Inflammatory macrophage treated with lipopolysaccharide for 1 hour (primary cell): ENCODE results near the gene EHHADH.

Experiments
- DNase-seq, 2 donors: peaks; one replicate each; pipeline ENCODE4 v3.0.0-alpha.2; 2020 to 2022

EHHADH gene

GRCh38 chr3:185188816-185189215, 65.0 kb downstream of the EHHADH start:
- no peak for DNase-seq

GRCh38 chr3:185187391-185187790, 66.5 kb downstream of the EHHADH start:
- DNase-seq, result no peak

GRCh38 chr3:185176750-185177359, 77.0 kb downstream of the EHHADH start:
- peak in 1 of 2 donors; percentile 73 for DNase-seq

GRCh38 chr3:185175370-185175987, 78.4 kb downstream of the EHHADH start:
- peak; percentile 33 to 54 for DNase-seq

GRCh38 chr3:185172086-185173049, 81.5 kb downstream of the EHHADH start:
- DNase-seq, result no peak

- DNase-seq, result no peak
Observed at GRCh38 chr3:185164428-185165217, 89.2 kb downstream of the EHHADH start.

GRCh38 chr3:185162634-185163033, 91.2 kb downstream of the EHHADH start:
- DNase-seq, result no peak

GRCh38 chr3:185161761-185162160, 92.1 kb downstream of the EHHADH start:
- DNase-seq, result no peak

GRCh38 chr3:185157347-185157746, 96.5 kb downstream of the EHHADH start:
- no peak for DNase-seq

GRCh38 chr3:185155678-185156077, 98.2 kb downstream of the EHHADH start:
- no peak for DNase-seq

- DNase-seq, result no peak
Observed at GRCh38 chr3:185153861-185154629, 99.8 kb downstream of the EHHADH start.

- no peak for DNase-seq
Observed at GRCh38 chr3:185153171-185153771, 100.6 kb downstream of the EHHADH start.

- DNase-seq, result peak in 1 of 2 donors; percentile 20
Observed at GRCh38 chr3:185152410-185153170, 101.3 kb downstream of the EHHADH start, which contains the start of gene C3orf70. Gene C3orf70 (minus strand): TSS chr3:185153060. CDS start chr3:185152823, 237 bp downstream.

GRCh38 chr3:185151964-185152409, 101.9 kb downstream of the EHHADH start:
- no peak for DNase-seq

- DNase-seq, result no peak
Observed at GRCh38 chr3:185151101-185151963, 102.5 kb downstream of the EHHADH start.

GRCh38 chr3:185150561-185150960, 103.3 kb downstream of the EHHADH start:
- no peak for DNase-seq

- DNase-seq, result no peak
Observed at GRCh38 chr3:185149591-185149990, 104.3 kb downstream of the EHHADH start.

- DNase-seq, result no peak
Observed at GRCh38 chr3:185145511-185145910, 108.3 kb downstream of the EHHADH start.

GRCh38 chr3:185144784-185145183, 109.1 kb downstream of the EHHADH start:
- no peak for DNase-seq
